ENCODE measurements around the gene DCAF12. TPM values are rescaled to one million over a fixed set of nuclear protein-coding genes. Genes with fewer than 3 reads are reported as not detected.

Gene DCAF12
- total and polyA plus RNA-seq, 2 of the 13 experiments (the other 11 are each of a cell fraction or from before 2014, with no cell fraction given) = 26.8 to 37.4 TPM

DNA sequence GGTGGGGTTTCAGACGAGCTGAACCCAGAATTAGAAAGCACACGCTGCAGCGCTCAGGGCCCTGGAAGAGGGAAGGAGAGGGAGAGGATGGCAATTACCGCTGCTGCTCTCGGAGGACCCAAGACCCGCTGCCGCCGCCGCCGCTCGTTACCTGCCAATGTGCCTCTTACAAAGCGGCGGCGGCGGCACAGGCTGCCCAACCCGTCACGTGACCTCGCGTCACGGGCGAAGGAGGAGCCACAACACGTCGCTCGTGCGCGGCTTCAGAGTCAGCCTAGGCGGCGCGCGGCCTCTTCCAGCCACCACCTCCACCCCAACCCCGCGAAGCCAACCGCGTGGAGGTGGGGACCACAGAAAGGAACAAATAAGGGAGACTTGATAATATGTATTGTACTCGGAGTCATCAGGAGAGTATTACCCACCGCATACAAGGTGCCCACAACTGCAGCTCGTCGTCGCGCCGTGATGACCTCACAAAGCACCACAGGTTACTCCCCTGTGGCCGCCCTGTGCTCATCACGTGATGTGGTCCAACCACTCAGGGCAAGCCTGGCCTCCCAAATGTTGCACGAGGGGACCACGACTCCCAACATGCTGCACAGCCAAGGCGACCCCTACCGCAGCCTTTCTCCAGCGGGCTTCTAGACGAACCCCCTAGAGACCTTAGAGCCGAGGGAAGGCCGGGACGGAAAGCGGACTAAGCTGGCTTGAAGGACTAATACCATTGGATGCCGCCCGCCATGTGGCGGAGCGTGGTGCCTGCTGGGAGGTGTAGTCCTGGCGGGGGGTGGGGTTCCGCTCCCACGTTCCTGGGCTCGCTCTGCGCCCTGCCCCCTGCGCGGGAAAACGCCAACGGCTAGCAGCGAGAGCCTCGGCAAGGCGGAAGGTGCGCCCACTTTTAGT lies 77.5 kb downstream of the DCAF12 start, which contains the start of gene UBAP2 (continued):
- no peak for TF ChIP-seq PTBP1 (IDR thresholded peaks at IDR 0.05; ENCODE audit: low read depth, low read length, poor library complexity, severe bottlenecking)
- TF ChIP-seq, protein P1, sequence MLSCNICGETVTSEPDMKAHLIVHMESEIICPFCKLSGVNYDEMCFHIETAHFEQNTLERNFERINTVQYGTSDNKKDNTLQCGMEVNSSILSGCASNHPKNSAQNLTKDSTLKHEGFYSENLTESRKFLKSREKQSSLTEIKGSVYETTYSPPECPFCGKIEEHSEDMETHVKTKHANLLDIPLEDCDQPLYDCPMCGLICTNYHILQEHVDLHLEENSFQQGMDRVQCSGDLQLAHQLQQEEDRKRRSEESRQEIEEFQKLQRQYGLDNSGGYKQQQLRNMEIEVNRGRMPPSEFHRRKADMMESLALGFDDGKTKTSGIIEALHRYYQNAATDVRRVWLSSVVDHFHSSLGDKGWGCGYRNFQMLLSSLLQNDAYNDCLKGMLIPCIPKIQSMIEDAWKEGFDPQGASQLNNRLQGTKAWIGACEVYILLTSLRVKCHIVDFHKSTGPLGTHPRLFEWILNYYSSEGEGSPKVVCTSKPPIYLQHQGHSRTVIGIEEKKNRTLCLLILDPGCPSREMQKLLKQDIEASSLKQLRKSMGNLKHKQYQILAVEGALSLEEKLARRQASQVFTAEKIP (CRISPR knock-in tag; IDR thresholded peaks at IDR 0.05; ENCODE audit: borderline replicate concordance) = no peak
- TF ChIP-seq MBD4 (IDR thresholded peaks at IDR 0.05; ENCODE audit: borderline replicate concordance, low read length) = no peak
- no peak for TF ChIP-seq PPARG (CRISPR knock-in tag; conservative IDR thresholded peaks at IDR 0.05)
- no peak for TF ChIP-seq NBN (conservative IDR thresholded peaks at IDR 0.05)
- TF ChIP-seq EHMT2 (IDR thresholded peaks at IDR 0.05; ENCODE audit: borderline replicate concordance, low read depth, low read length) = no peak
- peak; percentile 32 for TF ChIP-seq XRCC5 (optimal IDR thresholded peaks at IDR 0.05; ENCODE audit: low read length)
- TF ChIP-seq, protein P2, sequence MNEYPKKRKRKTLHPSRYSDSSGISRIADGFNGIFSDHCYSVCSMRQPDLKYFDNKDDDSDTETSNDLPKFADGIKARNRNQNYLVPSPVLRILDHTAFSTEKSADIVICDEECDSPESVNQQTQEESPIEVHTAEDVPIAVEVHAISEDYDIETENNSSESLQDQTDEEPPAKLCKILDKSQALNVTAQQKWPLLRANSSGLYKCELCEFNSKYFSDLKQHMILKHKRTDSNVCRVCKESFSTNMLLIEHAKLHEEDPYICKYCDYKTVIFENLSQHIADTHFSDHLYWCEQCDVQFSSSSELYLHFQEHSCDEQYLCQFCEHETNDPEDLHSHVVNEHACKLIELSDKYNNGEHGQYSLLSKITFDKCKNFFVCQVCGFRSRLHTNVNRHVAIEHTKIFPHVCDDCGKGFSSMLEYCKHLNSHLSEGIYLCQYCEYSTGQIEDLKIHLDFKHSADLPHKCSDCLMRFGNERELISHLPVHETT (CRISPR knock-in tag; conservative IDR thresholded peaks at IDR 0.05) = no peak
- peak; percentile 16; the same call in 1 of the 2 replicates for TF ChIP-seq TP53 (CRISPR knock-in tag; conservative IDR thresholded peaks at IDR 0.05)
- TF ChIP-seq, protein P3, sequence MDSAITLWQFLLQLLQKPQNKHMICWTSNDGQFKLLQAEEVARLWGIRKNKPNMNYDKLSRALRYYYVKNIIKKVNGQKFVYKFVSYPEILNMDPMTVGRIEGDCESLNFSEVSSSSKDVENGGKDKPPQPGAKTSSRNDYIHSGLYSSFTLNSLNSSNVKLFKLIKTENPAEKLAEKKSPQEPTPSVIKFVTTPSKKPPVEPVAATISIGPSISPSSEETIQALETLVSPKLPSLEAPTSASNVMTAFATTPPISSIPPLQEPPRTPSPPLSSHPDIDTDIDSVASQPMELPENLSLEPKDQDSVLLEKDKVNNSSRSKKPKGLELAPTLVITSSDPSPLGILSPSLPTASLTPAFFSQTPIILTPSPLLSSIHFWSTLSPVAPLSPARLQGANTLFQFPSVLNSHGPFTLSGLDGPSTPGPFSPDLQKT (CRISPR knock-in tag; IDR thresholded peaks at IDR 0.05; ENCODE audit: borderline replicate concordance) = no peak
- TF ChIP-seq, protein P4, sequence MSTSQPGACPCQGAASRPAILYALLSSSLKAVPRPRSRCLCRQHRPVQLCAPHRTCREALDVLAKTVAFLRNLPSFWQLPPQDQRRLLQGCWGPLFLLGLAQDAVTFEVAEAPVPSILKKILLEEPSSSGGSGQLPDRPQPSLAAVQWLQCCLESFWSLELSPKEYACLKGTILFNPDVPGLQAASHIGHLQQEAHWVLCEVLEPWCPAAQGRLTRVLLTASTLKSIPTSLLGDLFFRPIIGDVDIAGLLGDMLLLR (CRISPR knock-in tag; IDR thresholded peaks at IDR 0.05) = peak; percentile 81; the same call in 1 of the 2 replicates
- TF ChIP-seq MED13 (CRISPR knock-in tag; IDR thresholded peaks at IDR 0.05) = peak; percentile 83
- TF ChIP-seq ATF1 (CRISPR knock-in tag; IDR thresholded peaks at IDR 0.05) = peak; percentile 98
- peak; percentile 26; the same call in 1 of the 2 replicates for TF ChIP-seq ZNF556 (CRISPR knock-in tag; IDR thresholded peaks at IDR 0.05; ENCODE audit: borderline replicate concordance)
- peak; percentile 61; the same call in 1 of the 2 replicates for TF ChIP-seq ZNF773 (CRISPR knock-in tag; IDR thresholded peaks at IDR 0.05; ENCODE audit: borderline replicate concordance)
- no peak for TF ChIP-seq PCBP2 (optimal IDR thresholded peaks at IDR 0.05; ENCODE audit: low read depth, low read length, poor library complexity, severe bottlenecking)
- TF ChIP-seq ZBTB7B (CRISPR knock-in tag; IDR thresholded peaks at IDR 0.05) = no peak
- 0 out of 2 replicates have a peak, but pooled peaks have one; percentile 46 for TF ChIP-seq NR1H2 (CRISPR knock-in tag; IDR thresholded peaks at IDR 0.05; ENCODE audit: borderline replicate concordance, low read depth)
- peak; percentile 75 for TF ChIP-seq ZNF788 (CRISPR knock-in tag; IDR thresholded peaks at IDR 0.05; ENCODE audit: borderline replicate concordance)
- TF ChIP-seq, protein P5, sequence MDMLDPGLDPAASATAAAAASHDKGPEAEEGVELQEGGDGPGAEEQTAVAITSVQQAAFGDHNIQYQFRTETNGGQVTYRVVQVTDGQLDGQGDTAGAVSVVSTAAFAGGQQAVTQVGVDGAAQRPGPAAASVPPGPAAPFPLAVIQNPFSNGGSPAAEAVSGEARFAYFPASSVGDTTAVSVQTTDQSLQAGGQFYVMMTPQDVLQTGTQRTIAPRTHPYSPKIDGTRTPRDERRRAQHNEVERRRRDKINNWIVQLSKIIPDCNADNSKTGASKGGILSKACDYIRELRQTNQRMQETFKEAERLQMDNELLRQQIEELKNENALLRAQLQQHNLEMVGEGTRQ (IDR thresholded peaks at IDR 0.05; ENCODE audit: low read depth, low read length) = peak; percentile 80
- TF ChIP-seq, protein P5 (CRISPR knock-in tag; IDR thresholded peaks at IDR 0.05; ENCODE audit: borderline replicate concordance) = peak; percentile 98; the same call in 1 of the 2 replicates
- TF ChIP-seq ZSCAN9 (CRISPR knock-in tag; IDR thresholded peaks at IDR 0.05; ENCODE audit: borderline replicate concordance) = no peak
